Measurements from ENCODE around the gene PPP2R5D.

DNA sequence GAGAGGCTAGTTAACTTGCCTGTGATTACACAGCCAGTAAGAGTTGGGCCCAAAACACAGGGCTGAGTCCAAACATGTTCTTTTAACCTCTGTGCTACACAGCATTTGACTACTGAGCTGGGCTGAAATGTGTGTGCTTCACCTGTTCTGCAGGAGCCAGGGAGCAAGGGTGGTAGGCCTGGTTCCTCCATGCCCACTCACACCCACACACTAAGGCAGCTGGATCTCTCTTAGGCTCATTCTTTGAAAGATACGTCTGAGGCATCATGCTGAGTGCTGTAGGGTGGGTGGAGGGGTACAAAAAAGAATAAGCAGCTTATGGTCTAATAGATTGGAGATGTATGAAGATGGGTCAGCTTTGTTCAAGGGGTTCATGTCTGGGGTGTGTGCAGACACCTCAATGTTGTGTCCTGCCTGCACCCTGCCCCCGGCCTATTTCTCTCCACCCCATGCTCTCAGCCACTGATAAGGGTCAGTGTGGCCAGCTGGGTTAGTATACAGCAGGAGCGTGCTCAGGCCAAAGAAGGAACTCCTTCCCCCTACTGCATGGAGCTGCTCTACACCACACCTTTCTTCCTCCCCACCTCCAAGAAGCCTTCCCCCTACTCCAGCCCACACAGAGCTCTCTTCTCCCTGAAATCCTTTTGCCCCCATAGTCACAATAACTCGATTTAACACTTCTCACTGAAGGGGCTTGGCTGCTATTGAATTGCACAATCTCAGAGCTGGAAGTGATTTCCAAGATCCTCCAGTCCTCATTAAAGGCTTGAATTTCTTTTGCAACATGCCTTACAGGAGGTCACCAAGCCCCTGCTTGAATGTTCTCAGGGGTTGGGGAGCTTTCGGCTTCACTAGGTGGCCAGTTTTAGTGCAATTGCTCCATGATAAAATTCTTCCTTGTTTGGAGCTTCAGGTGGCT is 3.4 kb downstream of the PPP2R5D start:
- TF ChIP-seq, protein P1, sequence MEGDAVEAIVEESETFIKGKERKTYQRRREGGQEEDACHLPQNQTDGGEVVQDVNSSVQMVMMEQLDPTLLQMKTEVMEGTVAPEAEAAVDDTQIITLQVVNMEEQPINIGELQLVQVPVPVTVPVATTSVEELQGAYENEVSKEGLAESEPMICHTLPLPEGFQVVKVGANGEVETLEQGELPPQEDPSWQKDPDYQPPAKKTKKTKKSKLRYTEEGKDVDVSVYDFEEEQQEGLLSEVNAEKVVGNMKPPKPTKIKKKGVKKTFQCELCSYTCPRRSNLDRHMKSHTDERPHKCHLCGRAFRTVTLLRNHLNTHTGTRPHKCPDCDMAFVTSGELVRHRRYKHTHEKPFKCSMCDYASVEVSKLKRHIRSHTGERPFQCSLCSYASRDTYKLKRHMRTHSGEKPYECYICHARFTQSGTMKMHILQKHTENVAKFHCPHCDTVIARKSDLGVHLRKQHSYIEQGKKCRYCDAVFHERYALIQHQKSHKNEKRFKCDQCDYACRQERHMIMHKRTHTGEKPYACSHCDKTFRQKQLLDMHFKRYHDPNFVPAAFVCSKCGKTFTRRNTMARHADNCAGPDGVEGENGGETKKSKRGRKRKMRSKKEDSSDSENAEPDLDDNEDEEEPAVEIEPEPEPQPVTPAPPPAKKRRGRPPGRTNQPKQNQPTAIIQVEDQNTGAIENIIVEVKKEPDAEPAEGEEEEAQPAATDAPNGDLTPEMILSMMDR (IDR thresholded peaks at IDR 0.05), result no peak
- TF ChIP-seq POLR2AphosphoS5 (IDR thresholded peaks at IDR 0.05), result no peak

Data from sigmoid colon (tissue), 4 donors.